SU-DHL-6 (cell line): ENCODE results near the gene PTAR1.

Experiments
- CTCF ChIP-seq: fragments of 200-600 bp; sonication (generic); IDR thresholded peaks from one replicate; pipeline ENCODE4 v1.5.1; 2017; ENCODE audit warnings: antibody characterized with exemption, mild to moderate bottlenecking, low read length, moderate library complexity; ENCODE audit not compliant: insufficient read depth, poor library complexity, severe bottlenecking
- EZH2phosphoT487 ChIP-seq: fragments of 200-600 bp; sonication (generic), shearing (Covaris generic); conservative IDR thresholded peaks from 2 replicates; pipeline ENCODE4 v1.6.1; 2018; ENCODE audit warnings: mild to moderate bottlenecking, antibody characterized with exemption, low read length, moderate library complexity, mixed read lengths

GRCh38 chr9:69683927-69684326 lies 75.9 kb downstream of the PTAR1 start:
- TF ChIP-seq EZH2phosphoT487 (no peak), CTCF (no peak)
